Activated naive CD4-positive, alpha-beta T cell treated with anti-CD3 and anti-CD28 coated beads, Interleukin-2, amount 10 ng/mL, durations not matched to agents 7 days and 5 days (primary cell): Measurements from ENCODE around the gene ZDHHC9.
A peak's percentile ranks its signal among the peaks of the same experiment; 100 is the strongest.

Experiments used
- CTCF ChIA-PET: fragments of 350-600 bp; sonication (Branson Sonifier 250); formaldehyde crosslinking; loops from one replicate; lab custom pipeline; 2021; ENCODE audit warnings: antibody characterized with exemption; lab: Charles Lee
- DNase-seq: peaks from one replicate; pipeline ENCODE4 v3.0.0-alpha.2; 2020
- H3K27ac Mint-ChIP-seq: one replicate; pipeline ENCODE4 v1.8.0; 2021; ENCODE audit warnings: mild to moderate bottlenecking, moderate library complexity, mixed read lengths
- H3K27me3 Mint-ChIP-seq: one replicate; pipeline ENCODE4 v1.8.0; 2021; ENCODE audit warnings: mild to moderate bottlenecking, mixed read lengths
- H3K36me3 Mint-ChIP-seq: one replicate; pipeline ENCODE4 v1.8.0; 2021; ENCODE audit warnings: mixed read lengths
- H3K4me1 Mint-ChIP-seq: one replicate; pipeline ENCODE4 v1.8.0; 2021; ENCODE audit warnings: mixed read lengths
- H3K4me3 Mint-ChIP-seq: one replicate; pipeline ENCODE4 v1.8.0; 2021; ENCODE audit warnings: mild to moderate bottlenecking, moderate library complexity, mixed read lengths
- H3K9me3 Mint-ChIP-seq: one replicate; pipeline ENCODE4 v1.8.0; 2021; ENCODE audit warnings: mixed read lengths

The ZDHHC9 gene

GRCh38 chrX:129802863-129803262 lies 40.8 kb downstream of the ZDHHC9 start:
- H3K27me3 Mint-ChIP-seq, result no peaks in the 10 kb centered on the region
- H3K27ac Mint-ChIP-seq, result no peak overlapping the region
- CTCF ChIA-PET, result no interaction called here
- no peak overlapping the region for H3K4me3 Mint-ChIP-seq
- DNase-seq, result no peak
- peaks cover 15% of the 10 kb centered on the region for H3K36me3 Mint-ChIP-seq
- H3K9me3 Mint-ChIP-seq, result no peaks in the 10 kb centered on the region
- peaks cover 15% of the 10 kb centered on the region for H3K4me1 Mint-ChIP-seq

- Mint-ChIP-seq H3K27ac (no peak overlapping the region), H3K9me3 (no peaks in the 10 kb centered on the region), H3K36me3 (peaks cover 19% of the 10 kb centered on the region), H3K27me3 (no peaks in the 10 kb centered on the region), H3K4me3 (no peak overlapping the region), H3K4me1 (peaks cover 19% of the 10 kb centered on the region)
- CTCF ChIA-PET, result interaction anchor here (1.7 kb wide), 1 partner anchor 44 kb away, joined by 4 read pairs; no protein-coding TSS in a partner anchor
- DNase-seq, result no peak
These were observed 43.5 kb downstream of the ZDHHC9 start for GRCh38 chrX:129800186-129800585.

- H3K4me1 Mint-ChIP-seq, result peaks cover 22% of the 10 kb centered on the region
- H3K9me3 Mint-ChIP-seq, result no peaks in the 10 kb centered on the region
- no peaks in the 10 kb centered on the region for H3K27me3 Mint-ChIP-seq
- H3K36me3 Mint-ChIP-seq, result peaks cover 26% of the 10 kb centered on the region
- H3K4me3 Mint-ChIP-seq, result peak overlapping the region; percentile 24
- peak overlapping the region; percentile 68 for H3K27ac Mint-ChIP-seq
- DNase-seq, result no peak
- CTCF ChIA-PET, result interaction anchor here (1.5 to 1.7 kb wide), 2 partner anchors 15 to 43 kb away, joined by 3 to 4 read pairs; no protein-coding TSS in a partner anchor
These were observed 44.8 kb downstream of the ZDHHC9 start for GRCh38 chrX:129798888-129799287.

GRCh38 chrX:129798456-129798855 lies 45.2 kb downstream of the ZDHHC9 start:
- CTCF ChIA-PET, result interaction anchor here (1.5 to 1.7 kb wide), 2 partner anchors 15 to 42 kb away, joined by 3 to 4 read pairs; no protein-coding TSS in a partner anchor
- DNase-seq, result no peak
- Mint-ChIP-seq H3K27me3 (no peaks in the 10 kb centered on the region), H3K9me3 (no peaks in the 10 kb centered on the region), H3K4me1 (peaks cover 22% of the 10 kb centered on the region), H3K27ac (peak overlapping the region; percentile 68), H3K36me3 (peaks cover 28% of the 10 kb centered on the region), H3K4me3 (no peak overlapping the region)

- CTCF ChIA-PET, result interaction anchor here (1.5 kb wide), 1 partner anchor 14 kb away, joined by 3 read pairs; no protein-coding TSS in a partner anchor
- H3K4me3 Mint-ChIP-seq, result no peak overlapping the region
- peaks cover 30% of the 10 kb centered on the region for H3K36me3 Mint-ChIP-seq
- DNase-seq, result no peak
- no peaks in the 10 kb centered on the region for H3K27me3 Mint-ChIP-seq
- H3K9me3 Mint-ChIP-seq, result no peaks in the 10 kb centered on the region
- H3K27ac Mint-ChIP-seq, result no peak overlapping the region
- H3K4me1 Mint-ChIP-seq, result peaks cover 22% of the 10 kb centered on the region
These were observed 46.3 kb downstream of the ZDHHC9 start for GRCh38 chrX:129797251-129797906.

- Mint-ChIP-seq H3K4me1 (peaks cover 22% of the 10 kb centered on the region), H3K4me3 (no peak overlapping the region), H3K27me3 (no peaks in the 10 kb centered on the region), H3K27ac (no peak overlapping the region), H3K9me3 (no peaks in the 10 kb centered on the region), H3K36me3 (peaks cover 33% of the 10 kb centered on the region)
- CTCF ChIA-PET, result no interaction called here
- DNase-seq, result no peak
These were observed 48.1 kb downstream of the ZDHHC9 start for GRCh38 chrX:129795584-129795983.

GRCh38 chrX:129793604-129794191 lies 50.0 kb downstream of the ZDHHC9 start:
- Mint-ChIP-seq H3K36me3 (peaks cover 38% of the 10 kb centered on the region), H3K4me3 (no peak overlapping the region), H3K27ac (peak overlapping the region; percentile 42), H3K9me3 (no peaks in the 10 kb centered on the region), H3K4me1 (peaks cover 16% of the 10 kb centered on the region), H3K27me3 (no peaks in the 10 kb centered on the region)
- CTCF ChIA-PET, result no interaction called here
- no peak for DNase-seq

GRCh38 chrX:129792586-129793291 lies 50.9 kb downstream of the ZDHHC9 start:
- no peaks in the 10 kb centered on the region for H3K27me3 Mint-ChIP-seq
- peaks cover 36% of the 10 kb centered on the region for H3K36me3 Mint-ChIP-seq
- H3K9me3 Mint-ChIP-seq, result no peaks in the 10 kb centered on the region
- CTCF ChIA-PET, result no interaction called here
- no peak for DNase-seq
- peaks cover 11% of the 10 kb centered on the region for H3K4me1 Mint-ChIP-seq
- no peak overlapping the region for H3K4me3 Mint-ChIP-seq
- H3K27ac Mint-ChIP-seq, result no peak overlapping the region

GRCh38 chrX:129791961-129792570 lies 51.6 kb downstream of the ZDHHC9 start:
- Mint-ChIP-seq H3K4me3 (no peak overlapping the region), H3K27ac (no peak overlapping the region), H3K4me1 (peaks cover 14% of the 10 kb centered on the region), H3K9me3 (no peaks in the 10 kb centered on the region), H3K36me3 (peaks cover 38% of the 10 kb centered on the region), H3K27me3 (no peaks in the 10 kb centered on the region)
- no peak for DNase-seq
- CTCF ChIA-PET, result no interaction called here

GRCh38 chrX:129791336-129791735 lies 52.4 kb downstream of the ZDHHC9 start:
- peaks cover 18% of the 10 kb centered on the region for H3K4me1 Mint-ChIP-seq
- H3K4me3 Mint-ChIP-seq, result no peak overlapping the region
- DNase-seq, result no peak
- peaks cover 42% of the 10 kb centered on the region for H3K36me3 Mint-ChIP-seq
- no peaks in the 10 kb centered on the region for H3K27me3 Mint-ChIP-seq
- no peak overlapping the region for H3K27ac Mint-ChIP-seq
- CTCF ChIA-PET, result no interaction called here
- H3K9me3 Mint-ChIP-seq, result no peaks in the 10 kb centered on the region

GRCh38 chrX:129790808-129791207 lies 52.9 kb downstream of the ZDHHC9 start:
- no peak overlapping the region for H3K4me3 Mint-ChIP-seq
- no peaks in the 10 kb centered on the region for H3K9me3 Mint-ChIP-seq
- H3K27me3 Mint-ChIP-seq, result no peaks in the 10 kb centered on the region
- H3K27ac Mint-ChIP-seq, result no peak overlapping the region
- peaks cover 43% of the 10 kb centered on the region for H3K36me3 Mint-ChIP-seq
- CTCF ChIA-PET, result no interaction called here
- H3K4me1 Mint-ChIP-seq, result peaks cover 24% of the 10 kb centered on the region
- DNase-seq, result no peak

- peaks cover 49% of the 10 kb centered on the region for H3K36me3 Mint-ChIP-seq
- no peak overlapping the region for H3K4me3 Mint-ChIP-seq
- H3K4me1 Mint-ChIP-seq, result peaks cover 30% of the 10 kb centered on the region
- no peak overlapping the region for H3K27ac Mint-ChIP-seq
- DNase-seq, result no peak
- no peaks in the 10 kb centered on the region for H3K9me3 Mint-ChIP-seq
- CTCF ChIA-PET, result interaction anchor here (0.8 kb wide), 1 partner anchor 13 kb away, joined by 3 read pairs; no protein-coding TSS in a partner anchor
- H3K27me3 Mint-ChIP-seq, result no peaks in the 10 kb centered on the region
These were observed 53.5 kb downstream of the ZDHHC9 start for GRCh38 chrX:129790146-129790545.

GRCh38 chrX:129788527-129788926 lies 55.2 kb downstream of the ZDHHC9 start:
- Mint-ChIP-seq H3K4me3 (no peak overlapping the region), H3K27me3 (no peaks in the 10 kb centered on the region), H3K36me3 (peaks cover 55% of the 10 kb centered on the region), H3K27ac (no peak overlapping the region), H3K9me3 (no peaks in the 10 kb centered on the region), H3K4me1 (peaks cover 42% of the 10 kb centered on the region)
- CTCF ChIA-PET, result no interaction called here
- DNase-seq, result no peak

- CTCF ChIA-PET, result no interaction called here
- DNase-seq, result no peak
- Mint-ChIP-seq H3K9me3 (no peaks in the 10 kb centered on the region), H3K27ac (no peak overlapping the region), H3K4me1 (peaks cover 50% of the 10 kb centered on the region), H3K27me3 (no peaks in the 10 kb centered on the region), H3K4me3 (no peak overlapping the region), H3K36me3 (peaks cover 62% of the 10 kb centered on the region)
These were observed 56.2 kb downstream of the ZDHHC9 start for GRCh38 chrX:129787336-129788055.
